Measurements from ENCODE around the gene UCN2. TPM values are rescaled to one million over a fixed set of nuclear protein-coding genes. Genes with fewer than 3 reads are reported as not detected.

The UCN2 gene
- total RNA-seq, 1 experiment from 2014 or later: 0.68 TPM

DNA sequence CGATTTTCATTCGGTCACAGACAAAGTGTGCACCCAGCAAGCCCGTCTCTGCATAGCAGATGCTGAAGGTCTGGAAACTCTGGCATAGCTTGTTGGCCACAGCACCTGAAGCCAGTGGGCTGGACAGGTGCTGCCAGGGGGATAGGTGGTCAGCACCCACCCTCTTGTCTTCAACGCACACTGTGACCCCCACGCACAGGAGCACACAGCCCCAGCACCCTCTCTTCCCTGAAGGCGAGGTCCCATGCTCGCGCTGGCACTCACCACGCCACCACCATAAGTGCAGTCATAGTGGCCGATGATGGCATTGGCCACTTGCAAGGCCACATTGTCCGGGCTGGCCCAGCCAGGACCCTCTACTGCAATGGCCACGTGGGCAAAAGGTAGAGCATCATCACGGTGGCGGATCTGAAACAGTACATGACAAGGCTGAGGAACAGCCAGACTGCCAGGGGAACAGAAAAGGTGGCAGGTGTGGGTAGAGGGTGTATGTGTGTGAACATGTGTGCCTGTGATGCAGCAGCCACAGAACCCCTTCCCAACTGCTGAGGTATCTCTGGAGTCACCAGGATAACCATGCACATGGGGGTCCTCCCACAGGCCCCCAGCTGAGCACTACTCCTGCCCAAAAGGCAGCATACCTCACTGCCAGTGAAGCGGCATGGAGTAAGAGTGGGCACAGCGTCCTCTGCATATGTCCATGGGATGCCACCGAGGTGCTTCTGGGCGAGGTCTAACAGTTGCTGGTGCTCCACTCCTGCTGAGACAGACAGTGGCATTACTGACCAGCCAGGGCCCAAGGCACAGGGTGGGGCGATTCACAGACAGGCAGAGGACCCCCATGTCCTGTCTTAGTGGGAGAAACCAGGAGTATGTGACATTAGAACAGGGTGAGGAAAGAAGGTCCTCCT lies 37.4 kb upstream of the UCN2 start:
- no peaks in the 10 kb centered on the region for H3K27me3 ChIP-seq (ENCODE audit: insufficient read depth, low read length)
- H2BK12ac ChIP-seq (ENCODE audit: insufficient read length, low read depth, low read length): no peak overlapping the region
- no peak overlapping the region for H3K23ac ChIP-seq (ENCODE audit: insufficient read length, low read depth, low read length)
- H3K79me2 ChIP-seq (ENCODE audit: insufficient read depth, low read length): no peaks in the 10 kb centered on the region
- H3K56ac ChIP-seq (ENCODE audit: insufficient read length, low read depth, low read length): no peak overlapping the region
- H3K27me3 Mint-ChIP-seq (ENCODE audit: low read depth): no peaks in the 10 kb centered on the region
- H2BK120ac ChIP-seq (ENCODE audit: low read depth, low read length, poor library complexity, severe bottlenecking): no peak overlapping the region
- no peaks in the 10 kb centered on the region for H3K9me3 Mint-ChIP-seq
- no peaks in the 10 kb centered on the region for H4K20me1 ChIP-seq (ENCODE audit: control insufficient read depth, insufficient read depth, insufficient read length)
- no peak overlapping the region for H3K4ac ChIP-seq (ENCODE audit: low read depth, low read length)
- H3K36me3 Mint-ChIP-seq (ENCODE audit: insufficient read depth in 1 of 3, low read depth in 3 of 3): peaks cover 61 to 93% (median 69%) of the 10 kb centered on the region in 3 experiments
- H2BK5ac ChIP-seq (ENCODE audit: insufficient read length, low read length): no peak overlapping the region
- H3K14ac ChIP-seq (ENCODE audit: insufficient read depth, low read length): no peak overlapping the region
- no peak overlapping the region for H4K91ac ChIP-seq (ENCODE audit: insufficient read length, low read depth, low read length)
- H2AK5ac ChIP-seq (ENCODE audit: insufficient read length, low read length): no peak overlapping the region
- no peak overlapping the region for H3K18ac ChIP-seq (ENCODE audit: insufficient read length, low read depth, low read length)
- no peak overlapping the region for H2BK20ac ChIP-seq (ENCODE audit: low read depth, low read length, poor library complexity, severe bottlenecking)
- no CpG with 5 or more reads among the region's 19 CpGs for WGBS (ENCODE audit: extremely low coverage, insufficient read length, low lambda C conversion rate)
- H3K9ac ChIP-seq (ENCODE audit: extremely low read depth, insufficient read length, low read length): no peak overlapping the region
- H3K79me1 ChIP-seq (ENCODE audit: insufficient read depth, low read depth, low read length, poor library complexity, severe bottlenecking): no peaks in the 10 kb centered on the region
- H4K5ac ChIP-seq (ENCODE audit: insufficient read length, low read depth, low read length): no peak overlapping the region
- H4K8ac ChIP-seq (replicated peaks; ENCODE audit: insufficient read length, low read depth, low read length): no peak overlapping the region
- H3K4me1 ChIP-seq (ENCODE audit: insufficient read depth, low read length): no peaks in the 10 kb centered on the region
- no peak overlapping the region for H3T11ph ChIP-seq (ENCODE audit: low read length)
- H3K27ac ChIP-seq (ENCODE audit: insufficient read length, low read depth, low read length): no peak overlapping the region
- H3K4me1 Mint-ChIP-seq: peaks cover 4 to 11% of the 10 kb centered on the region in 2 experiments
- H2AFZ ChIP-seq (ENCODE audit: low read length): no peak overlapping the region
- DNase-seq: no peak
- no peaks in the 10 kb centered on the region for H3K23me2 ChIP-seq (ENCODE audit: insufficient read length, low read depth, low read length, poor library complexity, severe bottlenecking)
- H3K4me3 Mint-ChIP-seq: no peak overlapping the region
- H3K27ac Mint-ChIP-seq: no peak overlapping the region
- no peaks in the 10 kb centered on the region for H3K9me3 ChIP-seq (ENCODE audit: control insufficient read depth, low read depth, low read length)
- H2BK15ac ChIP-seq (ENCODE audit: low read depth, low read length): no peak overlapping the region
- TF ChIP-seq, protein P1, sequence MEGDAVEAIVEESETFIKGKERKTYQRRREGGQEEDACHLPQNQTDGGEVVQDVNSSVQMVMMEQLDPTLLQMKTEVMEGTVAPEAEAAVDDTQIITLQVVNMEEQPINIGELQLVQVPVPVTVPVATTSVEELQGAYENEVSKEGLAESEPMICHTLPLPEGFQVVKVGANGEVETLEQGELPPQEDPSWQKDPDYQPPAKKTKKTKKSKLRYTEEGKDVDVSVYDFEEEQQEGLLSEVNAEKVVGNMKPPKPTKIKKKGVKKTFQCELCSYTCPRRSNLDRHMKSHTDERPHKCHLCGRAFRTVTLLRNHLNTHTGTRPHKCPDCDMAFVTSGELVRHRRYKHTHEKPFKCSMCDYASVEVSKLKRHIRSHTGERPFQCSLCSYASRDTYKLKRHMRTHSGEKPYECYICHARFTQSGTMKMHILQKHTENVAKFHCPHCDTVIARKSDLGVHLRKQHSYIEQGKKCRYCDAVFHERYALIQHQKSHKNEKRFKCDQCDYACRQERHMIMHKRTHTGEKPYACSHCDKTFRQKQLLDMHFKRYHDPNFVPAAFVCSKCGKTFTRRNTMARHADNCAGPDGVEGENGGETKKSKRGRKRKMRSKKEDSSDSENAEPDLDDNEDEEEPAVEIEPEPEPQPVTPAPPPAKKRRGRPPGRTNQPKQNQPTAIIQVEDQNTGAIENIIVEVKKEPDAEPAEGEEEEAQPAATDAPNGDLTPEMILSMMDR (conservative IDR thresholded peaks at IDR 0.05): no peak
- H3K4me2 ChIP-seq (ENCODE audit: insufficient read depth, insufficient read length, low read length): no peak overlapping the region
